Ascending aorta (tissue), 2 donors: ENCODE results near the gene MAP3K12. TPM values are rescaled to one million over a fixed set of nuclear protein-coding genes. Genes with fewer than 3 reads are reported as not detected.
"Not testable (repeated sequence)": the region's sequence is repeated elsewhere in the genome, so short reads cannot be mapped to it uniquely, and the experiment has no call there.

Experiments
- DNase-seq, 2 donors: peaks; one replicate each; pipeline ENCODE4 v3.0.0-alpha.2; 2019; ENCODE audit warnings: low spot score in 2 of 2
- H3K27ac ChIP-seq, 2 donors: fragments of 200-600 bp; sonication (generic); one replicate each; pipeline ENCODE4 v1.5.1; 2016 to 2017; ENCODE audit warnings: mild to moderate bottlenecking in 1 of 2
- H3K27me3 ChIP-seq: fragments of 200-600 bp; sonication (generic); one replicate; pipeline ENCODE4 v1.5.1; 2017
- H3K36me3 ChIP-seq, 2 donors: fragments of 200-600 bp; sonication (generic); one replicate each; pipeline ENCODE4 v1.5.1; 2016
- H3K4me1 ChIP-seq, 2 donors: fragments of 200-600 bp; sonication (generic); one replicate each; pipeline ENCODE4 v1.5.1; 2016 to 2017; ENCODE audit warnings: mild to moderate bottlenecking in 1 of 2
- H3K4me3 ChIP-seq, 2 donors: fragments of 200-600 bp; sonication (generic); one replicate each; pipeline ENCODE4 v1.5.1; 2016 to 2017; ENCODE audit warnings: mild to moderate bottlenecking in 1 of 2
- H3K9me3 ChIP-seq, 2 donors: fragments of 200-600 bp; sonication (generic); one replicate each; pipeline ENCODE4 v1.5.1; 2016
- intact Hi-C: fragments of 100-400 bp; cut with DNase I; formaldehyde crosslinking; loops from one replicate; pipeline ENCODE4 v1.15.1; 2023
- total RNA-seq: library from RNA; depleted of rRNA; stranded (reverse); fragments of >200 nt; gene quantifications from one replicate; pipeline ENCODE4 v1.1.0, GENCODE V29; 2016
- TF ChIP-seq, protein P1 (sequence below), 3 experiments: fragments of 200-600 bp in 2 of 3; fragments of 450-650 bp in 1 of 3; sonication (generic) in 2 of 3; IDR thresholded peaks; one replicate each; pipeline ENCODE4 v1.5.1; 2016 to 2019; ENCODE audit warnings: antibody characterized with exemption in 3 of 3, mild to moderate bottlenecking in 1 of 3, moderate library complexity in 1 of 3

MAP3K12 gene
- total RNA-seq, 1 donor from 2014 or later, result 20.8 TPM

- intact Hi-C loops, result no loop called here
- no peaks in the 10 kb centered on the region for H3K27me3 ChIP-seq
- peaks cover 85 to 92% of the 10 kb centered on the region in 2 donors for H3K36me3 ChIP-seq
- H3K4me1 ChIP-seq, result no peaks in the 10 kb centered on the region
- peak overlapping the region in 1 of 2 donors; percentile 10 for H3K27ac ChIP-seq
- TF ChIP-seq, protein P1, sequence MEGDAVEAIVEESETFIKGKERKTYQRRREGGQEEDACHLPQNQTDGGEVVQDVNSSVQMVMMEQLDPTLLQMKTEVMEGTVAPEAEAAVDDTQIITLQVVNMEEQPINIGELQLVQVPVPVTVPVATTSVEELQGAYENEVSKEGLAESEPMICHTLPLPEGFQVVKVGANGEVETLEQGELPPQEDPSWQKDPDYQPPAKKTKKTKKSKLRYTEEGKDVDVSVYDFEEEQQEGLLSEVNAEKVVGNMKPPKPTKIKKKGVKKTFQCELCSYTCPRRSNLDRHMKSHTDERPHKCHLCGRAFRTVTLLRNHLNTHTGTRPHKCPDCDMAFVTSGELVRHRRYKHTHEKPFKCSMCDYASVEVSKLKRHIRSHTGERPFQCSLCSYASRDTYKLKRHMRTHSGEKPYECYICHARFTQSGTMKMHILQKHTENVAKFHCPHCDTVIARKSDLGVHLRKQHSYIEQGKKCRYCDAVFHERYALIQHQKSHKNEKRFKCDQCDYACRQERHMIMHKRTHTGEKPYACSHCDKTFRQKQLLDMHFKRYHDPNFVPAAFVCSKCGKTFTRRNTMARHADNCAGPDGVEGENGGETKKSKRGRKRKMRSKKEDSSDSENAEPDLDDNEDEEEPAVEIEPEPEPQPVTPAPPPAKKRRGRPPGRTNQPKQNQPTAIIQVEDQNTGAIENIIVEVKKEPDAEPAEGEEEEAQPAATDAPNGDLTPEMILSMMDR (IDR thresholded peaks at IDR 0.05), result no peak
- no peak overlapping the region for H3K4me3 ChIP-seq
- H3K9me3 ChIP-seq, result no peaks in the 10 kb centered on the region
- DNase-seq, result peak in 1 of 2 donors; percentile 58
These were observed 16.6 kb downstream of the MAP3K12 start for GRCh38 chr12:53482626-53483168.

- peak in 1 of 2 donors; percentile 19 for DNase-seq
- intact Hi-C loops, result no loop called here
- TF ChIP-seq, protein P1 (IDR thresholded peaks at IDR 0.05), result no peak
- H3K27me3 ChIP-seq, result no peaks in the 10 kb centered on the region
- H3K36me3 ChIP-seq, result peaks cover 85 to 91% of the 10 kb centered on the region in 2 donors
- peak overlapping the region; percentile 3 to 10 for H3K27ac ChIP-seq
- no peaks in the 10 kb centered on the region for H3K9me3 ChIP-seq
- H3K4me1 ChIP-seq, result no peaks in the 10 kb centered on the region
- no peak overlapping the region for H3K4me3 ChIP-seq
These were observed 17.2 kb downstream of the MAP3K12 start for GRCh38 chr12:53481939-53482586.

DNA sequence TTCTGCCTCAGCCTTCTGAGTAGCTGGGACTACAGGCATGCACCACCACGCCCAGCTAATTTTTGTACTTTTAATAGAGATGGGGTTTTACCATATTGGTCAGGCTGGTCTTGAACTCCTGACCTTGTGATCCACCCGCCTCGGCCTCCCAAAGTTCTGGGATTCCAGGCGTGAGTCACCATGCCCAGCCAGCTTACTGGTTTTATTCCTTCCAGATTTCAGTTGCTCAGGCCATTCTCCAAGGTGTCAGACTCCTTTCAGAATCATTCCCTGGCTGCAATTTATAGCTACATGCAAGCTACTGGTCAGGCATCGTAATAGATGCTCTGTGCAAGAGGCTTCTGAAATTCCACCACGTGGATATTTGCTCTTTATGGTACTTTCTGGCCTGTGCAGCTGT is 17.8 kb downstream of the MAP3K12 start:
- H3K4me3 ChIP-seq, H3K27me3 ChIP-seq, H3K9me3 ChIP-seq, intact Hi-C loops, H3K4me1 ChIP-seq: not testable (repeated sequence)
- DNase-seq, result peak in 1 of 2 donors; percentile 61
- Histone ChIP-seq H3K36me3 (peaks cover 83 to 91% of the 10 kb centered on the region in 2 donors), H3K27ac (peak overlapping the region; percentile 3 to 14)

GRCh38 chr12:53480491-53481442 is 18.5 kb downstream of the MAP3K12 start:
- H3K4me1 ChIP-seq, result no peaks in the 10 kb centered on the region
- H3K36me3 ChIP-seq, result peaks cover 83 to 92% of the 10 kb centered on the region in 2 donors
- intact Hi-C loops, result no loop called here
- peak in 1 of 2 donors; percentile 13 for DNase-seq
- H3K27me3 ChIP-seq, result no peaks in the 10 kb centered on the region
- H3K4me3 ChIP-seq, result no peak overlapping the region
- H3K27ac ChIP-seq, result peak overlapping the region in 1 of 2 donors; percentile 14
- H3K9me3 ChIP-seq, result no peaks in the 10 kb centered on the region
- TF ChIP-seq, protein P1 (IDR thresholded peaks at IDR 0.05), result no peak

- intact Hi-C loops, result loop anchor here (2.0 kb wide), 1 partner anchor 29 kb away; no protein-coding TSS in a partner anchor
- Histone ChIP-seq H3K4me3 (no peak overlapping the region), H3K27me3 (no peaks in the 10 kb centered on the region), H3K9me3 (no peaks in the 10 kb centered on the region), H3K4me1 (no peaks in the 10 kb centered on the region), H3K36me3 (peaks cover 85 to 92% of the 10 kb centered on the region in 2 donors), H3K27ac (peak overlapping the region; percentile 45 to 62)
- TF ChIP-seq, protein P1 (IDR thresholded peaks at IDR 0.05), result no peak
- no peak for DNase-seq
These were observed 19.9 kb downstream of the MAP3K12 start for GRCh38 chr12:53479331-53479730.
